RWPE2 (cell line): ENCODE results near the gene MRPL41.
A peak's percentile ranks its signal among the peaks of the same experiment; 100 is the strongest.
"Not testable (repeated sequence)": the region's sequence is repeated elsewhere in the genome, so short reads cannot be mapped to it uniquely, and the experiment has no call there.

ENCODE experiments used
- ATAC-seq: fragments of 200-7000 bp; cut with Tn5 transposase; 3 replicates; pipeline ENCODE4 v1.9.1; 2021; ENCODE audit warnings: low read depth
- DNase-seq: peaks from one replicate; pipeline ENCODE4 v3.0.0-alpha.2; 2020; ENCODE audit warnings: low spot score
- H3K27ac ChIP-seq: fragments of 450-650 bp; 2 replicates; pipeline ENCODE4 v1.5.1; 2017; ENCODE audit warnings: mild to moderate bottlenecking; ENCODE audit not compliant: poor library complexity, severe bottlenecking
- H3K27me3 ChIP-seq: fragments of 250-450 bp; sonication (Bioruptor Pico); 2 replicates; pipeline ENCODE4 v1.5.1; 2021; ENCODE audit warnings: mild to moderate bottlenecking, moderate library complexity; ENCODE audit not compliant: insufficient read depth, poor library complexity, severe bottlenecking
- H3K36me3 ChIP-seq: fragments of 250-450 bp; sonication (Bioruptor Pico); 2 replicates; pipeline ENCODE4 v1.5.1; 2020; ENCODE audit warnings: low read depth, mild to moderate bottlenecking, moderate library complexity
- H3K4me1 ChIP-seq: fragments of 250-450 bp; sonication (Bioruptor Pico); 2 replicates; pipeline ENCODE4 v1.5.1; 2021; ENCODE audit warnings: mild to moderate bottlenecking, moderate library complexity; ENCODE audit not compliant: insufficient read depth, poor library complexity, severe bottlenecking
- H3K4me3 ChIP-seq: fragments of 250-450 bp; sonication (Bioruptor Pico); 2 replicates; pipeline ENCODE4 v1.5.1; 2021; ENCODE audit warnings: mild to moderate bottlenecking, moderate library complexity; ENCODE audit not compliant: severe bottlenecking
- H3K9me3 ChIP-seq: fragments of 250-450 bp; sonication (Bioruptor Pico); 2 replicates; pipeline ENCODE4 v1.5.1; 2021; ENCODE audit warnings: mild to moderate bottlenecking, moderate library complexity; ENCODE audit not compliant: severe bottlenecking
- TF ChIP-seq, protein P1 (sequence below): fragments of 450-650 bp; IDR thresholded peaks from one replicate; pipeline ENCODE4 v1.5.1; 2017; ENCODE audit warnings: mild to moderate bottlenecking, moderate library complexity; ENCODE audit not compliant: poor library complexity, severe bottlenecking

The MRPL41 gene

GRCh38 chr9:137535120-137535428, 16.6 kb upstream of the MRPL41 start:
- Histone ChIP-seq H3K27ac (no peak overlapping the region), H3K27me3 (no peaks in the 10 kb centered on the region), H3K36me3 (no peaks in the 10 kb centered on the region), H3K9me3 (no peaks in the 10 kb centered on the region), H3K4me1 (no peaks in the 10 kb centered on the region), H3K4me3 (no peak overlapping the region)
- no peak for ATAC-seq
- TF ChIP-seq, protein P1, sequence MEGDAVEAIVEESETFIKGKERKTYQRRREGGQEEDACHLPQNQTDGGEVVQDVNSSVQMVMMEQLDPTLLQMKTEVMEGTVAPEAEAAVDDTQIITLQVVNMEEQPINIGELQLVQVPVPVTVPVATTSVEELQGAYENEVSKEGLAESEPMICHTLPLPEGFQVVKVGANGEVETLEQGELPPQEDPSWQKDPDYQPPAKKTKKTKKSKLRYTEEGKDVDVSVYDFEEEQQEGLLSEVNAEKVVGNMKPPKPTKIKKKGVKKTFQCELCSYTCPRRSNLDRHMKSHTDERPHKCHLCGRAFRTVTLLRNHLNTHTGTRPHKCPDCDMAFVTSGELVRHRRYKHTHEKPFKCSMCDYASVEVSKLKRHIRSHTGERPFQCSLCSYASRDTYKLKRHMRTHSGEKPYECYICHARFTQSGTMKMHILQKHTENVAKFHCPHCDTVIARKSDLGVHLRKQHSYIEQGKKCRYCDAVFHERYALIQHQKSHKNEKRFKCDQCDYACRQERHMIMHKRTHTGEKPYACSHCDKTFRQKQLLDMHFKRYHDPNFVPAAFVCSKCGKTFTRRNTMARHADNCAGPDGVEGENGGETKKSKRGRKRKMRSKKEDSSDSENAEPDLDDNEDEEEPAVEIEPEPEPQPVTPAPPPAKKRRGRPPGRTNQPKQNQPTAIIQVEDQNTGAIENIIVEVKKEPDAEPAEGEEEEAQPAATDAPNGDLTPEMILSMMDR = peak; percentile 58
- DNase-seq = no peak

GRCh38 chr9:137536594-137537131, 15.0 kb upstream of the MRPL41 start:
- H3K27me3 ChIP-seq, DNase-seq, H3K9me3 ChIP-seq, H3K4me3 ChIP-seq, H3K4me1 ChIP-seq, H3K36me3 ChIP-seq, ATAC-seq, H3K27ac ChIP-seq: not testable (repeated sequence)

- ATAC-seq (no peak), DNase-seq (no peak)
- Histone ChIP-seq H3K9me3 (no peaks in the 10 kb centered on the region), H3K36me3 (no peaks in the 10 kb centered on the region), H3K27ac (no peak overlapping the region), H3K27me3 (no peaks in the 10 kb centered on the region), H3K4me3 (no peak overlapping the region), H3K4me1 (no peaks in the 10 kb centered on the region)
- TF ChIP-seq, protein P1 = no peak
These were observed 13.6 kb upstream of the MRPL41 start for GRCh38 chr9:137538058-137538457.

- Histone ChIP-seq H3K9me3 (no peaks in the 10 kb centered on the region), H3K4me1 (no peaks in the 10 kb centered on the region), H3K27me3 (no peaks in the 10 kb centered on the region), H3K4me3 (no peak overlapping the region), H3K27ac (no peak overlapping the region), H3K36me3 (no peaks in the 10 kb centered on the region)
- ATAC-seq (no peak), DNase-seq (no peak)
- TF ChIP-seq, protein P1 = no peak
These were observed 11.1 kb upstream of the MRPL41 start for GRCh38 chr9:137540536-137540935.

DNA sequence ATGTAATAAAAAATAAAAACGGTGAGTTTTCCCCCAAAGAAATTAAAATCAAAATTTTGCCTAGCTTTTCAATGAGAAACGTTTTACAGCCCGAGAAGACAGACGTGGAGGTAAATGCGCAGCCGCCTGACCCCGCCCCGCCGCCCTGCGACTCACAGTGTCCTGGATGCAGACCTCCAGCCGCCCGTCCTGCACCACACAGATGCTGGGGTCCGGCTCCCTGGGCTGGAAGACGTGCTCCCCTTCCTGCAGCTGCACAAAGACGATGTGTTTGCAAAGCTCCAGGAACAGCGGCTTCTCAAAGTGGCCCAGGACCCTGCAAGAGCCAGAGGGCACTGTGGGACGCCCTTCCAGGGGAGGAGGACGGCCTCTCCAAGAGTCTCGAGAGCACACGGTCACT, 9.2 kb upstream of the MRPL41 start:
- no peak overlapping the region for H3K27ac ChIP-seq
- no peaks in the 10 kb centered on the region for H3K9me3 ChIP-seq
- DNase-seq (no peak), ATAC-seq (no peak)
- H3K4me1 ChIP-seq = no peaks in the 10 kb centered on the region
- no peak overlapping the region for H3K4me3 ChIP-seq
- H3K27me3 ChIP-seq = no peaks in the 10 kb centered on the region
- no peaks in the 10 kb centered on the region for H3K36me3 ChIP-seq
- TF ChIP-seq, protein P1 = no peak
